ENCODE measurements around the gene TSPAN10.

Gene TSPAN10

DNA sequence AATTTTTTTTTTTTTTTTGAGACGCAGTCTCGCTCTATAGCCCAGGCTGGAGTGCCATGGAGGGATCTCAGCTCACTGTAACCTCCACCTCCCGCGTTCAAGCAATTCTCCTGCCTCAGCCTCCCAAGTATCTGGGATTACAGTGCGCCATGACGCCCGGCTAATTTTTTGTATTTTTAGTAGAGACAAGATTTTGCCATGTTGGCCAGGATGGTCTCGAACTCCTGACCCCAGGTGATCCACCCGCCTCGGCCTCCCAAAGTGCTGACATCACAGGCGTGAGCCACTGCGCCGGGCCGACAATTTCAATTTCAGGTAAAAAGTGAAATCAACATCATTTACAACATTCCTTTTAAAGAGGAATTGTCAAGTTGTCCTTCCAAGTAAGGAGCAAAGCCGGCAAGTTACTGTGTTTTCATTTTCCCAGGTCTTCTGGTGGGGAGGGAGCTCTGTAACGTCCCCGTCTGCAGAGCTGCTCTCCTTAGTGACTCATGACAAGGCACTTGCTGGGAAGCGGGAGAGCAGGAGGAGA is 957 bp upstream of the TSPAN10 start:
- no peak for DNase-seq

DNA sequence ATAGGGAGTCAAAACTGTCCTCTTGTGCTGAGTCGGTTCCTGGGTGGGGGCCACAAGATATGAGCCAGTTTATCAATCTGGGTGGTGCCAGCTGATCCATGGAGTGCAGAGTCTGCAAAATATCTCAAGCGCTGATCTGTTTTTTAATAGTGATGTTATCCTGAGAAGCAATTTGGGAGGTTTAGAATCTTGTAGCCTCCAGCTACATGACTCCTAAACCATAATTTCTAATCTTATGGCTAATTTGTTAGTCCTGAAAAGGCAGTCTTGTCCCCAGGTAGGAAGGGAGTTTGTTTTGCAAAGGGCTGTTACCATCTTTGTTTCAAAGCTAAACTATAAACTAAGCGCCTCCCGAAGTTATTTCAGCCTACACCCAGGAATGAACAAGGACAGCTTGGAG is 1.7 kb downstream of the TSPAN10 start:
- no peak for DNase-seq

DNA sequence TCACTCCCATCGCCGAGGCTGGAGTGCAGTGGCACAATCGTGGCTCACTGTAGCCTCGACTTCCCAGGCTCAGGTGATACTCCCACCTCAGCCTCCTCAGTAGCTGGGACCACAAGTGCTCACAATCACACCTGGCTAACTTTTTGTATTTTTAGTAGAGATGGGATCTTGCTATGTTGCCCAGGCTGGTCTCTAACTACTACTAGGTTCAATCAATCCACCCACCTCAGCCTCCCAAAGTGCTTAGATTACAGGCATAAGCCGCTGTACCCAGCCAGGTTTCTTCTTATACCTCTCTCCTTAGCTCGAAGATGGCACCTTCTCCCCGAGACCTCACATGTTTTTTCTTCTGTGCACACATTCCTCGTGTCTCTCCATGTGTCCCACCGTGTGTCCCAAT is 3.0 kb downstream of the TSPAN10 start:
- DNase-seq = no peak

DNA sequence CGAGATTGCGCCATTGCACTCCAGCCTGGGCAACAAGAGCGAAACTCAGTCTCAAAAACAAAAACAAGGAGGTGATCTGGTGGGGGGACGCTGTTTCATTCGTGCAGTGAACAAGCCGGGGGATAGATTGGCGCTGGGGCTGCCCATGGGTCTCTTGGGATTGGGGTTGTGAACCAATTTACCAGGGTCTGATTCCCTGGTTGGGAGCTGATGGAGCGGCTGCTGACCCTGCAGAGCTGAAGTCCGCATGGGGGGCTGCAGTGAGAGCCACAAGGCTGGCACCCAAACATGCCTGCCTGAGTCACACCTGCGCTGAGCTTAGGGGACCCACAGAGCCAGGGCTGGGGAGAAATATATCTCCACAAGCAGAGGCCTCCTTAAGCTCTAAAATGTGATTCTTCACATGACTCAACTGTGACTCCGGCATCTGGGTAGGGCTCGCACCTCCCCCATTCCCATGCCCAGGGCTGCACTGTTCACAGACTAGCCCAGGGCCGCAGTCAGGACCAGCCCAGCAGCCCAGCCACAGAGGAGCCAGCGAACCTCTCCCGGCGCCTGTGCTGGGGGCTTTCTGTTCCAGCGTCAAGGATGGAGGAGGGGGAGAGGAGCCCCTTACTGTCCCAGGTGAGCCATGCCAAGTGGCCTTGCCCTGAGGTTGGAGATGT is 5.0 kb downstream of the TSPAN10 start:
- DNase-seq = no peak

DNA sequence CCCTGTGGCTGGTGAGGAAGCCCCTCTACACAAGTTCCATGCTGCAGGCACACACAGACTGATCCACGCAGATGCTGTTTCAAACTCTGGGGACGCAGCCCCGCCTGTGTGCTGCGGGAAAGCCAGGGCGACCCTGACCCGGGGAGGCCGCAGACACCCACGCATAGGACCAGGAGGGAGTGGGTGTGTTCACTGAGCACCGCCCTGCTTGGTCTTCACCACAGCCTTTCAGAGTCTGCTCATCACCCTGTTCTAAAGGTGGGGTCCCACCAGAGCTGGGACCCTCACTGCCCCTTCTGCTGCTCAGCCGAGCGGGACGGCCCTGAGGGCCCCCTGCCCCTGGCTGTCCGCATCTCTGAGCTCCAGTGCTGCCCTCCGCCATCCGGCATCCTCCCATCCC is 7.5 kb downstream of the TSPAN10 start:
- no peak for DNase-seq

DNA sequence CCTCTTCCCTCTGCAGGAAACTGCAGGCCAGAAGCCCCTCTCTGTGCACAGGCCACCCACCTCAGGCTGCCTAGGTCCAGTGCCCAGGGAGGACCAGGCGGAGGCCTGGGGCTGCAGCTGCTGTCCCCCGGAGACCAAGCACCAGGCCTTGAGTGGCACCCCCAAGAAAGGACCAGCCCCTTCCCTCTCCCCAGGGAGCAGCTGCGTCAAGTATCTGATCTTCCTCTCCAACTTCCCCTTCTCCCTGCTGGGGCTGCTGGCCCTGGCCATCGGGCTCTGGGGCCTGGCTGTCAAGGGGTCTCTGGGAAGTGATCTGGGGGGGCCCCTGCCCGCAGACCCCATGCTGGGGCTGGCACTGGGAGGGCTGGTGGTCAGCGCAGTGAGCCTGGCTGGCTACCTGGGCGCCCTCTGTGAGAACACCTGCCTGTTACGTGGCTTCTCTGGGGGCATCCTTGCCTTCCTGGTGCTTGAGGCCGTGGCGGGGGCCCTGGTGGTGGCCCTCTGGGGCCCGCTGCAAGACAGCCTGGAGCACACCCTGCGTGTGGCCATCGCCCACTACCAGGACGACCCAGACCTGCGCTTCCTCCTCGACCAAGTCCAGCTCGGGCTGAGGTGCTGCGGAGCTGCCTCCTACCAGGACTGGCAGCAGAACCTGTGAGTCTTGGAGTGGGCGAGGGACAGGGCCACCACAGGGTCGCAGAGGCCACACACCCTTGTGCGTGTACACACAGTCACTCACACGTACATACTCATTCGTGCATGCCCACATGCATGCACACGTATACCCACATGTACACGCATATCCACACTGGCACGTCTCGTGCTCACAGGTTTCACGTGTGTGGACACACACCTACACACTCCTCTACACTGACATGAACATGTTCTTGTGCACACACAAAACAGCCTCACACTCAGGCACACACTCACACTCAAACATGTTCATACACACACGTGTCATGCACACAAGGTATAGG is 8.3 kb downstream of the TSPAN10 start:
- no peak for DNase-seq

DNA sequence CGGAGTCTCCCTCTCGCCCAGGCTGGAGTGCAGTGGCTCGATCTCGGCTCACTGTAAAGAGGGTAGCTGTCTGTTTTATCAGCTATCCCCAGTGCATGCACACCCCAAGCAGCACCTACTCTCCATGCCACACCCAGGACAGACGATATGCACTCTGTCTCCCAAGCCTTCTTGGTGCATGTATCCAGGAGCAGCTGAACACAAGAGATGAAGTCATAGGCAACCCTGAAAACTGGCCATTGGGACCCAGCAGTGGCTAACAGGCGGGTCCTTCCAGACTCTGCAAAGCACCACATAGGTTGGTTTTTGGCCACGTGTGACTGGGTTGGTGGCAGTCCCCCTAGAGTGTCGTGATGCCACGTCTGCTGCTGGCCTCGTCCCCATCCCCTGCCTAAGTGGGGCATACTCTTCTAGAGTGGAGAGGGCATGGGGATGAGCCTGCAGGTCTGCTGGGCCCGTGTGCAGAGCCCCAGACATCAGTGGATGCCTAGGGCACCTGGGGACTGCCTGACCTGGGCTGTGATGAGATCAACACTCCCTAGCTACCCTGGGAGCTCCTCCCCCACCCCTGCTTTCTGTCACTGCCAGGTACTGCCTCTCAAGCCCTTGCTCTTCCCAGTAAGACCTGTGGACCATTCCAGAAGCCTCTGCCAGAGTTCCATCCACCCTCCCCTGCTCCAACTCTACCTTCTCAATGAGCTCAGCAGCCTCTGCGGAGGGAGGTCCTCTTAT is 10.0 kb downstream of the TSPAN10 start:
- DNase-seq = no peak

DNA sequence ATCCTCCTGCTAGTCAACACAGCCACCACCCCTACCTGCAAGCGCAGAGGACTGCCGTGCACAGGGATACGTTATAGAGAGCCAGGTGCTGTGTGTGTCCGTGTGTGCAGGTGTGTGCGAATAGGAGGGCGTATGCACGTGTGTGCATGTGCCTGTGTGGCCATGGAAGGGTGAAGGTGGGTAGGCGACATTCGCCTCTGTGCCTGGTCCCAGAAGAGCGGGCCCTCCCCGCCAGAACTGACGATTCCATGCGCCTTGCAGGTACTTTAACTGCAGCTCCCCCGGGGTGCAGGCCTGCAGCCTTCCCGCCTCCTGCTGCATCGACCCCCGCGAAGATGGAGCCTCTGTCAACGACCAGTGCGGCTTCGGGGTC is 10.6 kb downstream of the TSPAN10 start:
- no peak for DNase-seq

DNA sequence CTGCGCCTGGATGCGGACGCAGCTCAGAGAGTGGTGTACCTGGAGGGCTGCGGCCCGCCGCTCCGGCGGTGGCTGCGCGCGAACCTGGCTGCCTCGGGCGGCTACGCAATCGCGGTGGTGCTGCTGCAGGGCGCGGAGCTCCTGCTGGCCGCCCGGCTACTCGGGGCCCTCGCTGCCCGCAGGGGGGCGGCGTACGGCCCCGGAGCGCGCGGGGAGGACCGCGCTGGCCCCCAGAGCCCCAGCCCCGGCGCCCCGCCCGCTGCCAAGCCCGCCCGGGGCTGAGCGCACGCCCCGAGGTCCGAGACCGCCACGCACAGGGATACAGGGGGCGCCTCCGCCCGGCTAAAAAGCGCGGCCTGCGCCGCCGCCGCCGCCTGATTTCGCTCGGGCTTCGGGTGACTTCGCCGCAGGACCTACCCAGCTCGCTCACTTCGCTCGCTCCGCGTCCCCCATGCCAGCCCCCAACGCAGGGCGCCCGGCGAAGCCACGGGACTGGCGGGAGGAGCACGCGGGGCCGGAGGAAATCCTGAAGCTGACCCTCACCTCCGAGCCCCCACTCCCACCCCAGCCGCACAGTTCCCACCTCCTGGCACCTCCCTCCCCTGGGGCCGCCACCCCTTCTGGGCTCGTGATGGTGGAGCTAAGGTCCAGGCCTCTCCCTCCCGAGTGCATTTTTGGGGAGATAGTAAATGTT is 11.2 kb downstream of the TSPAN10 start:
- DNase-seq = no peak

DNA sequence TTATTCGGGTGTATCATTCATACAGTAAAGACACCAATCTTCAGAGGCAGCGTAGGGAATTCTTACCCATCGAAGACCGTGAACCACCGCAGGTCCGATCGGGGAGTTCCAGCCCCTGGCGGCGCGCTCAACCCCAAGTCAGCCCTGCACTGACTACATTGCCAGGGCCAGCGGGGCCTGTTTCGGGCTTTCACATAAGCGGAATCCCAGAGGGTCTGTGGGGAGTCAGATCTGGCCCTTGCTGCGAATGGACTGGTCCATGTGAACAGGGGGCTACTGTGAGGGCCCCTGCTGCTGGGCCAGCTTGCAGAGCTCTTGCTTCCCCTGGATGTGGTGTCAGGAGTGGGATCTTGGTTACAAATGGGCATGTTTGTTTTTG is 11.7 kb downstream of the TSPAN10 start:
- DNase-seq = no peak

DNA sequence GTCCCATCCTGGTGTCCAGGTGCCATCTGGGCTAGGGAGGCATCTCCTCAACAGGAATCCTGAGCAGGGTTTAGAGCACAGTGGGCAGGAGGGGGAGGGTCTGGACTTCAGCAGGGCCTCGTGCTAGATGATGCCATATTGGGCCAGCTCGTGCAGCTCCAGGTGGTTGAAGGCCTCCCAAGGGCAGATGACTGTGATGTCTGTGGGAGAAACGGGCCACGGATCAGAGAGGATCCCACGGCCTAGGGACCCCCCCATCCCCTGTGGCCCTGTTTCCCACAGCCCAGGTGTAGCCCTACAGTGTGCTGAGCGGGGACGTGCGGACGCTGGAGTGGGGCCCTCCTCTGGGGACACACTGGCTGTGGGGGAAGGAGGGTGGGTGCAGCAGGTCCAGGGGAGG is 14.0 kb downstream of the TSPAN10 start:
- DNase-seq = no peak

DNA sequence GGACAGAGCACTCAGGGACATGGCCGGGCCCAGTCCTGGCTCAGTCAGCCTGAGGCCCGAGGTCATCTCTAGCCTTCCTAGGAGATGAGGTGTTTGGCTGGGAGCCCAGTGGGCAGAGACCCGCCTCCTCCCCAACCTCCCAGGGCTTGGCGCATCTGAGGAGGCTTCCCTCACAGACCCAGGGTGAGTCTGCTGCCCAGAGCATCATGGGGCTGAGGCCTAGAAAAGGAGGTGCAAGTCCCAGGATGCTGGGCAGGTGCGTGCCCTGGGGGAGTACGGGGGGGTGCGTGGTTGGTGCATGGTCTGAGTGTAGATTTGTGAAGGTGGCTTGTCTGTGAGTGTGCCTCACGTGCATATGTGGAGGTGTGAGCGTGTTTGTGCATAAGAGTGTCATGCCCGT is 14.7 kb downstream of the TSPAN10 start:
- DNase-seq = no peak

DNA sequence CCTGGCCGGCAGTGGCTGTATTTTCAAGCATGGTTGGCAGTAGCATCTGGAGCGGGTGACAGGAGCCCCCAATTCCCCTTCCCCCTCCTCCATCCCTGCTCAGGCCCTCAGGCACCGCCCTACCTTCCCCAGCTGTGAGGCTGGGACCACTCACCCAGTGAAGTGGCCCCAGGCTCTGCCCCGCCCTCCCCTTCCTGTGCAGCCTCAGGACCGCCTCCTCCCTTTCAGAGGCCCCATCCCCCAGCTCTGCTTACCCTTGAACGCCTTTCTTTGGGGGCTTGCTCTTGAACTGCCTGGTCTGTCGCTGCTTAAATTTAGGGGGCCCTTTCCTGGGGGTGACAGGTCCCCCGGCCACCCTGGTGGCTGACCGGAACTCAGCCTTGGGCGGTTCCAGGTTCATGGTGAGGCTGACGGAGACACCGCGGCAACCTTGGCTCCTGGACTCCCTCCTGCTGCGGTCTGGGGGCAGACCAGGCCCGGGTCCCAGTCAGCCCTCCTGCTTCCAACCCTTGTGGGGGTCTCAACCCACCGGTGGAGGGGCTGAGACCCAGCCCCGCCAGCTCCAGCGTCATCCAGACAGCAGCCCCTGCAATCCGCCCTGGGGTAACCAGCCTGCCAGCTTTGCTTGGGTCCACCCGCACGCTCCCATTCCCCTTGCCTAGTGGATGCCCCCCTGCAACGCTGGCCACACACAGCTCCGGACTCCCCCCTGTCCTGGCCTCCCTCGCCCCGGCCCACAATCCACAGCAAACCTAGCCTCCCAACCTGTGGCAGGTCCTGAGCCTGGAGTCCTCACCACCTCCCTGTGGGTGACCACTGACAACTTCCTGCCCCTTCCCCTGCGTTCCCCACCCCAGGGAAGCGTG is 16.1 kb downstream of the TSPAN10 start:
- no peak for DNase-seq

DNA sequence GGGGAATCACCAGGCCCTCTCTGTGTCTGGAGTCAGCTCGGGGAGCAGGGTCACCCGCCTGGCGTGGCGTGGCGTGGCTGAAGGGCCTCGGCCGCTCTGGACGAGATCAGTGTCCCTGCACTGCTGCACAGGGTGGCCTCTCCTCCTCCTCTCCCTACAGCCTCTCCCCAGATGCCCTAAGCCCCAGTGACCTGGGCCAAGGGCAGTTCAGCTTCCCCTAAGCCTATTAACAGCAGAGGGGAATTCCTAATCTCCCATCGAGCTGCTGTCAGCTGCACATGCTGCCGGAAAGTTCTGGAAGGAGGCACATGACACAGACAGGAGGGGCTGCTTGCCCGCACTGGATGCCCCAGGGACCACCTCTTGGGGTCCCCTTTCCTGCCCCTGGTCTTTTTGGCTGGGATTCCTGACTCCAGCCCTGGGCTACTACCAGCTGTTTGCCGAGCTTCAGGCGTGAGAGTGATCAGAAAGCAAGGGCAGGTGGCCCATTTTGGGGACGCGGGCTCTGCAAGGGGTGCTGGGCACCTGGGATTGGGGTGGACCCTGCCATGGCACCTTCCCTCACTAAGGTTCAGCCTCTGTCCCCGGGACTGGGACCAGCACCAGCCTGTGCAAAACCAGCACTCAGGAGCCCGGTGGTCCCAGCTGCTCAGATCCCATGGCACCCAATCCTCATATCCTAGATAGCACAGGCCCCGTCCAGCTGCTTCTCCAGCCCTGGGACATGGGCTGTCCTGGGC is 18.6 kb downstream of the TSPAN10 start:
- DNase-seq = no peak

DNA sequence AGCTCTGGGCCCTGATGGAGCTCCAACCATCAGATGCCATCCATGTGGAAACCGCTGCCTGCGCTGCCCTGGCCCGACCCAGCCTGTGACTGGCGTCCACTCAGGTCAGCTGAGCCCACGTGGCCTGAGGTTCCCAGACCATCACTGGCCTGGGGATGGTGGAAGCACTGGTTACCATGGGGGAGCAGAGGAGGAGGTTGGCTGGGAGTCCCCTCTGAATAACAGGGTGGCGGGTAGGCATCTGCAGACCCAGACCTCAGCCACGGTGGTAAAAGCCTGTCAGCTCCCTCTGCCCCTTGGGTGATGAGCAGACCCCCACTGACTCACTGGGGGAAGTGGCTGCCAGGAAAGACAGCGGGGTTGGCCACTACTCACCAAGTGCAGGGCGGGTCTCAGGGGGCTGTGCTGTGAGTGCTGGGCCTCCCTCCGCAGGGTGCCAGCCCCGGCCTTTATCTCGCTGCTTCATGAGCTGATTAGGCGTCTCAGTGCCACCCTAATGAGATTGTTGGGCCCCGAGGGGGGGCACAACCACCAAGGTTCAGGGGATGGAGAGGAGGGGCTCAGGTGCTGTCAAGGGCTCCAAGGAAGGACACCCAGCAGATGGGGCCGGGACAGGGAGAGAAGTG is 19.2 kb downstream of the TSPAN10 start, which contains the start of gene PDE6G:
PDE6G (minus strand) TSS at position 425 of the 626 bp plus-strand sequence. CDS start 3,237 bp downstream, outside the sequence.
- DNase-seq = no peak

DNA sequence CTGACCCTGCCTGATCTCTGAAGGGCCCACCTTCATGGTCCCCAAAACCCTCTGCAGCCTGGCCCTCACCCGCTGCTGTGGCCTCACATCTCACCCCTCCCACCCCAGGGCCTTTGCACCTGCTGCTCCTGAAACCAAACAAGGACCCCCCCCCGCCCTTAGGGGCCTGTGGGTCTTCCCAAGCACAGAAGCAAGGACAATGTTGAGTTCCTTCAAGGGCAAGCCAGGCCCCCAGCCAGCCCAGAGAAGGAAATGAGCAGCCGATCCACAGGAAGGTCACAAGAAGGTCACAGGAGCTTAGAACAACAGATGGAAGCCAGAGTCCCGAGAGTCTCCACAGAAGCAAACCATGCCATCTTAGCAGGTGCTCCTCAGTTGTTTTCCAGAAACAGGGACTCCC is 19.8 kb downstream of the TSPAN10 start:
- DNase-seq = no peak

DNA sequence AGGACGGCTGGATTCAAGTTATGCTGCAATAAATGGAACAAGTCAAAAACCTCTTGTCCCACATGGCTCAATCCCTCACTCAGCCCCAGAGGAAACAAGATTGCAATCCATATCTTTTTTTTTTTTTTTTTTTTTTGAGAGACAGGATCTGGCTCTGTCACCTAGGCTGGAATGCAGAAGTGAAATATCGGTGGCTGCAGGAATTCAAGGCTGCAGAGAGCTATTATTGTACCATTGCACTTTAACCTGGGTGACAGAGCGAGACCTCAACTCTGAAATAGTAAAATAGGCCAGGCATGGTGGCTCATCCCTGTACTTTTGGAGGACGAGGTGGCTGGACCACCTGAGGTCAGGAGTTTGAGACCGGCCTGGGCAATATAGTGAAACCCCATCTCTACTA is 22.0 kb downstream of the TSPAN10 start:
- no peak for DNase-seq

DNA sequence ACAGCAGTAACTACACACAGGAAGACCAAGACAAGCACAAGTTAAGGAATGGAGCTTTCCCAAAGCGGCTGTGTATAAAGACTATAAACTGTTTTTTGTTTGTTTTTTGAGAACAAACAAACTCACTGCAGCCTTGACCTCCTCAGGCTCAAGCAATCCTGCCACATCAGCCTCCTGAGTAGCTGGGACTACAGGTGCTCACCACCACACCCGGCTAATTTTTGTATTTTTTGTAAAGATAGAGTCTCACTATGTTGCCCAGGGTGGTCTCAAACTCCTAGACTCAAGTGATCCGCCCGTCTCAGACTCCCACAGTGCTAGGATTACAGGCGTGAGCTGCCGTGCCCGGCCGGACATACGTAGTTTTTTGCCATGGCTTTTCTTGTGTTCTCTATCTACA is 23.4 kb downstream of the TSPAN10 start:
- no peak for DNase-seq

DNA sequence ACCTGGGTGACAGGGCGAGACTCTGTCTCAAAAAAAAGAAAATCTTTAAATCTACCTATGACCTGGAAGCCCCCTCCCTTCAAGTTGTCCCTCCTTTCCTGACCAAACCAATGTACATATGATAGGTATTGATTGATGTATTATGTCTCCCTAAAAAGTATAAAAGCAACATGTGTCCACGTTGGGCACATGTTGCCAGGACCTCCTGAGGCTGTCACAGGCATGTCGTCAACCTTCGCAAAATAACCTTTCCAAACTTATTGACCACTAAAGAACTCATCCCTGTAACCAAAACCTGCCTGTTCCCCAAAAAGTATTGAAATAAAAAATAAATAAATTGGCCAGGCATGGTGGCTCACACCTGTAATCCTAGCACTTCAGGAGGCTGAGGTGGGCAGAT is 25.0 kb downstream of the TSPAN10 start:
- DNase-seq = no peak

DNA sequence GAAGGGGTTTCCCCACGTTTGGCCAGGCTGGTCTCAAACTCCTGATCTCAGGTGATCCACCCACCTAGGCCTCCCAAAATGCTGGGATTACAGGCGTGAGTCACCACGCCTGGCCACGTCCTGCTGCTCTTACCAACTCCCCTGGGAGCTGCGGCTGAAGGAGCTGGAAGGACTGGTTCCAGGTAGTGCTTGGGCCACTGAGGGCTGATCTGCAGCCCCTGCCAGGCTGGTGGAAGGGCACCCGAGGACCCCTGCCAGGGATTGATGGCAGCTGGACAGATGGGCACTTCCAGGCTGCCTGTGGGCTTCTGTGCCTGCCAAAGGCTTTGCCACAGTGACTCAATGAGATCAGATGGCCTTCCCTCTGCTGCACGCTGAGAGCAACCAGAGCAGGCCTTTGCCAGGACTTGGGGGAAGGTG is 27.1 kb downstream of the TSPAN10 start:
- no peak for DNase-seq
